ENCODE data around the gene SIPA1.
A peak's percentile ranks its signal among the peaks of the same experiment; 100 is the strongest.

Gene SIPA1

GRCh38 chr11:65653229-65654225, 15.6 kb downstream of the SIPA1 start:
- peak overlapping the region; percentile 17 for H3K18ac ChIP-seq (ENCODE audit: low read length)
- H3K4me1 ChIP-seq (ENCODE audit: control insufficient read depth in 1 of 2, insufficient read depth in 2 of 2, low read length in 2 of 2), result peaks cover 23 to 27% of the 10 kb centered on the region in 2 experiments
- peak overlapping the region; percentile 29 for H2BK12ac ChIP-seq (ENCODE audit: low read length)
- H4K12ac ChIP-seq (ENCODE audit: low read depth, low read length), result peak overlapping the region; percentile 61
- peak overlapping the region; percentile 68 for H3K14ac ChIP-seq (ENCODE audit: low read length)
- no CpG with 5 or more reads among the region's 12 CpGs for WGBS (ENCODE audit: extremely low coverage, insufficient coverage, insufficient read length)
- H3K36me3 ChIP-seq (ENCODE audit: control insufficient read depth in 1 of 2, insufficient read depth in 2 of 2, low read length in 2 of 2), result peaks cover 60 to 63% of the 10 kb centered on the region in 2 experiments
- H3K23ac ChIP-seq (ENCODE audit: low read length), result no peak overlapping the region
- H4K8ac ChIP-seq (ENCODE audit: low read depth, low read length), result peak overlapping the region; percentile 92
- H2BK120ac ChIP-seq (ENCODE audit: insufficient read depth, low read length, poor library complexity), result peak overlapping the region; percentile 5
- H2BK5ac ChIP-seq (ENCODE audit: low read depth, low read length, poor library complexity), result peak overlapping the region; percentile 5
- peak overlapping the region; percentile 83 for H2AK5ac ChIP-seq (ENCODE audit: low read length)
- peaks cover 14% of the 10 kb centered on the region for H3K79me1 ChIP-seq (ENCODE audit: low read length)
- peak overlapping the region; percentile 96 for H4K91ac ChIP-seq (ENCODE audit: low read depth, low read length)
- H3K9ac ChIP-seq (ENCODE audit: low read length), result peak overlapping the region; percentile 3
- no peak for DNase-seq
- H3K4ac ChIP-seq (ENCODE audit: low read depth, low read length), result peak overlapping the region; percentile 48
- H3K4me3 ChIP-seq (ENCODE audit: low read depth, low read length), result no peak overlapping the region
- H3K9me3 ChIP-seq (ENCODE audit: insufficient read depth, low read depth, low read length), result peaks cover 2% of the 10 kb centered on the region
- H3K27me3 ChIP-seq (ENCODE audit: insufficient read depth, low read length), result no peaks in the 10 kb centered on the region
- H2AFZ ChIP-seq (ENCODE audit: insufficient read depth, low read length, poor library complexity), result peak overlapping the region; percentile 61
- H3K4me2 ChIP-seq (ENCODE audit: low read length), result peak overlapping the region; percentile 83
- peaks cover 4% of the 10 kb centered on the region for H3K79me2 ChIP-seq (ENCODE audit: control insufficient read depth, insufficient read depth, low read length, poor library complexity)
- H3K27ac ChIP-seq (ENCODE audit: low read depth, low read length), result peak overlapping the region; percentile 97

GRCh38 chr11:65654375-65655349, 16.8 kb downstream of the SIPA1 start:
- no peak for DNase-seq
- Histone ChIP-seq H3K4me1 (ENCODE audit: control insufficient read depth in 1 of 2, insufficient read depth in 2 of 2, low read length in 2 of 2) (peaks cover 23 to 27% of the 10 kb centered on the region in 2 experiments), H3K23ac (ENCODE audit: low read length) (no peak overlapping the region), H3K4ac (ENCODE audit: low read depth, low read length) (no peak overlapping the region), H3K4me2 (ENCODE audit: low read length) (no peak overlapping the region), H3K79me2 (ENCODE audit: control insufficient read depth, insufficient read depth, low read length, poor library complexity) (peaks cover 4% of the 10 kb centered on the region), H3K9ac (ENCODE audit: low read length) (no peak overlapping the region), H3K9me3 (ENCODE audit: insufficient read depth, low read depth, low read length) (peaks cover 2% of the 10 kb centered on the region), H4K91ac (ENCODE audit: low read depth, low read length) (no peak overlapping the region), H3K36me3 (ENCODE audit: control insufficient read depth in 1 of 2, insufficient read depth in 2 of 2, low read length in 2 of 2) (peaks cover 65 to 68% of the 10 kb centered on the region in 2 experiments), H3K14ac (ENCODE audit: low read length) (no peak overlapping the region), H4K8ac (ENCODE audit: low read depth, low read length) (no peak overlapping the region), H3K27ac (ENCODE audit: low read depth, low read length) (no peak overlapping the region), H3K18ac (ENCODE audit: low read length) (no peak overlapping the region), H2AK5ac (ENCODE audit: low read length) (no peak overlapping the region), H3K27me3 (ENCODE audit: insufficient read depth, low read length) (no peaks in the 10 kb centered on the region), H2BK12ac (ENCODE audit: low read length) (no peak overlapping the region), H2BK120ac (ENCODE audit: insufficient read depth, low read length, poor library complexity) (no peak overlapping the region), H2AFZ (ENCODE audit: insufficient read depth, low read length, poor library complexity) (no peak overlapping the region), H4K12ac (ENCODE audit: low read depth, low read length) (no peak overlapping the region), H3K4me3 (ENCODE audit: low read depth, low read length) (no peak overlapping the region), H2BK5ac (ENCODE audit: low read depth, low read length, poor library complexity) (no peak overlapping the region), H3K79me1 (ENCODE audit: low read length) (peaks cover 14% of the 10 kb centered on the region)
- WGBS (ENCODE audit: extremely low coverage, insufficient coverage, insufficient read length), result no CpG with 5 or more reads among the region's 14 CpGs

- no peak overlapping the region for H2BK12ac ChIP-seq (ENCODE audit: low read length)
- no peak overlapping the region for H3K27ac ChIP-seq (ENCODE audit: low read depth, low read length)
- H3K9ac ChIP-seq (ENCODE audit: low read length), result no peak overlapping the region
- H3K79me1 ChIP-seq (ENCODE audit: low read length), result peaks cover 14% of the 10 kb centered on the region
- no peak overlapping the region for H3K23ac ChIP-seq (ENCODE audit: low read length)
- no CpG with 5 or more reads among the region's 16 CpGs for WGBS (ENCODE audit: extremely low coverage, insufficient coverage, insufficient read length)
- peaks cover 16 to 19% of the 10 kb centered on the region in 2 experiments for H3K4me1 ChIP-seq (ENCODE audit: control insufficient read depth in 1 of 2, insufficient read depth in 2 of 2, low read length in 2 of 2)
- no peak overlapping the region for H3K4me3 ChIP-seq (ENCODE audit: low read depth, low read length)
- H2AK5ac ChIP-seq (ENCODE audit: low read length), result no peak overlapping the region
- no peaks in the 10 kb centered on the region for H3K27me3 ChIP-seq (ENCODE audit: insufficient read depth, low read length)
- no peak overlapping the region for H2BK5ac ChIP-seq (ENCODE audit: low read depth, low read length, poor library complexity)
- no peak overlapping the region for H3K4me2 ChIP-seq (ENCODE audit: low read length)
- H3K36me3 ChIP-seq (ENCODE audit: control insufficient read depth in 1 of 2, insufficient read depth in 2 of 2, low read length in 2 of 2), result peaks cover 61 to 72% of the 10 kb centered on the region in 2 experiments
- H3K18ac ChIP-seq (ENCODE audit: low read length), result no peak overlapping the region
- H4K91ac ChIP-seq (ENCODE audit: low read depth, low read length), result no peak overlapping the region
- H2AFZ ChIP-seq (ENCODE audit: insufficient read depth, low read length, poor library complexity), result no peak overlapping the region
- H3K9me3 ChIP-seq (ENCODE audit: insufficient read depth, low read depth, low read length), result peaks cover 2% of the 10 kb centered on the region
- H4K12ac ChIP-seq (ENCODE audit: low read depth, low read length), result no peak overlapping the region
- H3K4ac ChIP-seq (ENCODE audit: low read depth, low read length), result no peak overlapping the region
- H3K14ac ChIP-seq (ENCODE audit: low read length), result no peak overlapping the region
- peaks cover 4% of the 10 kb centered on the region for H3K79me2 ChIP-seq (ENCODE audit: control insufficient read depth, insufficient read depth, low read length, poor library complexity)
- H2BK120ac ChIP-seq (ENCODE audit: insufficient read depth, low read length, poor library complexity), result no peak overlapping the region
- DNase-seq, result no peak
- H4K8ac ChIP-seq (ENCODE audit: low read depth, low read length), result no peak overlapping the region
These were observed 17.9 kb downstream of the SIPA1 start for GRCh38 chr11:65655570-65656332.
